ENCODE data around the gene GTSE1.
A peak's percentile ranks its signal among the peaks of the same experiment; 100 is the strongest.

The GTSE1 gene

GRCh38 chr22:46329616-46330015 lies 32.9 kb downstream of the GTSE1 start:
- DNase-seq: no peak

DNA sequence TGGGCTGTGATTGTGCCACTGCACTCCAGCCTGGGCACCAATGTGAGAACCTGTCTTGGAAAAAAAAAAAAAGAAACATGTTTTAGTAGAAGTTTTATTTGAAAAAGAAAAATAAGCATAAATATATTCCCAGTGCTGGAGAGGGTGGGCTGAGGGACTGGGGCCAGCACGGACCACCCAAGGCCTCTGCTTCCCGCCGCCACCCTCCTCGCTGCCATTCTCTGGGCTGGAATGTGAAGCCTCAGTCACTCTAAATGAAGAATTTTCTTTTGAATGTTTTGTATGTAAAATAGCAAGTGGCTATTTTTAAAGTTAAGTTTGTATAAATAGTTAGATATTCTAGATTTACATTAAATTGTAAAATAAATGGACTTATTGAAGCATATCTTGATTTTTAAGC lies 33.8 kb downstream of the GTSE1 start:
- no peak for DNase-seq

DNA sequence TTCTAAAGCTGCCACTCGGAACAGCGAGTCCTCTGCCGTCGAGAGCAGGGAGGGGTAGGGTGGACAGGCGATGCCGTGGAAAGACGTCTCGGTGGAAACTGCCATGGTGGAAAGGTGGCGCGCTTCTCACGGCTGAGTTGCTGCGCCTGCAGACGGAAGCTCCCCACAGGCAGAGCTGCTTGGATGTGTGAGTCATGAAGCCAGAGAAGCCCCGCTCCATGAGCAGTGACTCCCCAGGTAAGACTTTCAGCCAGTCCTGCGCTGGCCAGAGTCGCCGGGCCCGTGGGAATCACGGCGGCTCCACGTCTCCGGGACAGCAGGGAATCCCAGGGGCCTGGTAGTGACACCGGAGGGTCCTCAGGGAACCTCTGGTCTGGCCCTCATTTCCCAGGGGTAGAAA lies 34.8 kb downstream of the GTSE1 start:
- DNase-seq: no peak

DNA sequence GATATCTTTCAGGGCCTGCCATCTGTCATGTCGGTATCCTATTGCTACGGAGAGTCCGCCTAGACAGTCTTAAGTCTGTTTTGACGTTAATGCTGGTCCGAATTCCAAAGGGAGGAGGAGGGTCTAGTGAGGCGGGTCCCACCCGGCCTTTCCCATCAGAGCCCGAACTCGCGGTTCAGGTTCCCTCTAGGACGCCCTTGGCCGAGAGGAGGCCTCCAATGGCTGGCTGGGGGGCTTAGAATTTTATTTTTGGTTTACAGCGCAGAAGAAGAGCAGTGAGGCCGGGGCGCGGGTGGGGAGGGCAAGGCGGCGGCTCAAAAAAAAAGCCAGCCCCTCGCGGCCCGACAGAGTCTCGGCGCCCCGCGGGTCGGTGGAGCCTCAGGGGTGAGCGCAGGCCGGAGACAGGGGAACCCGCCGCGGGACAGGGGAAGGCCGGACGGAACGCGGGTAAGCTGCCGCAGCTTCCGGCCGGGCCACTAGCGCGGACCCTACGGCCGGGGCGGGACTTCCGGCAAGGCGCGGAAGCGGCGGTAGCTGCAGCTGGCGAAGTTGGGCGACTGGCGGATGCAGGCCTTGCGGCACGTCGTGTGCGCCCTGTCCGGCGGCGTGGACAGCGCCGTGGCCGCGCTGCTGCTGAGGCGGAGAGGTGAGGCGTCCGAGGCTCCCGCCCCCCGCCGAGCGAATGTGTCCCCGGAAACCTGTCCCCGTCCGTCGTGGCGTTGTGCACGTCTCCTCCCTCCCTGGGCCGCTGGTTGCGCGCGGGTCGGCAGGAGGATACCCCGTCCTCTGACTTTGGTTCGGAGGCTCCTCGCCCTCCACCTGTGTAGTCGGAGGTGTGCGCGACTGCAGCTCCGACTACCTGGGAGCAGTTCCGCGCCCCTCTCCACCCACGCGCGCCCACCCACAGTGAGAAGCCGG lies 38.8 kb downstream of the GTSE1 start, which contains the start of gene TRMU:
Gene TRMU (plus strand): TSS at position 514 of the 918 bp plus-strand sequence. CDS start 51 bp downstream, at position 565.
- peak; percentile 51 for DNase-seq

- no peak for DNase-seq
Observed at GRCh38 chr22:46336119-46337078, 39.7 kb downstream of the GTSE1 start.

- DNase-seq: no peak
Observed at GRCh38 chr22:46337870-46338269, 41.2 kb downstream of the GTSE1 start.

DNA sequence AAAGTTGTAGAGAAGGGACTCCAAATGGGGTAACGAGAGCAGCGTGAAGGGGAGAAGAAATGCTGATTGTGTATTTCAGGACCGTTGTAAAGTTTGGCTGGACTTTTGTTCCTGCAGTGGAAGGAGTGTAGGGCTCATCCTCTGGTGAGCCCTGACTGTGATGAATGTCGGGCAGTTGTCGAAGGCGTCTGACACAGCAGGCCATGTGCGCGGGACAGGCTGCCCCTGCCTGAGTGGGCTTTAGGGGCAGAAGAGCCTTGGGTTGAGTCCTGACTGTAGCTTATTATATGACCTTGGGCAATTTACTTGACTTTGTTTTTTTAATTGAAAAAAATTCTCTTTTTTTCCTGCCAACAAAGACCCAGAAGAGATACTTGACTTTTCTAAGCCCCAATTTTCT lies 42.0 kb downstream of the GTSE1 start:
- no peak for DNase-seq

GRCh38 chr22:46339956-46340355 lies 43.3 kb downstream of the GTSE1 start:
- no peak for DNase-seq

GRCh38 chr22:46340676-46341075 lies 44.0 kb downstream of the GTSE1 start:
- DNase-seq: no peak

GRCh38 chr22:46346680-46347405 lies 50.2 kb downstream of the GTSE1 start:
- DNase-seq: no peak

DNA sequence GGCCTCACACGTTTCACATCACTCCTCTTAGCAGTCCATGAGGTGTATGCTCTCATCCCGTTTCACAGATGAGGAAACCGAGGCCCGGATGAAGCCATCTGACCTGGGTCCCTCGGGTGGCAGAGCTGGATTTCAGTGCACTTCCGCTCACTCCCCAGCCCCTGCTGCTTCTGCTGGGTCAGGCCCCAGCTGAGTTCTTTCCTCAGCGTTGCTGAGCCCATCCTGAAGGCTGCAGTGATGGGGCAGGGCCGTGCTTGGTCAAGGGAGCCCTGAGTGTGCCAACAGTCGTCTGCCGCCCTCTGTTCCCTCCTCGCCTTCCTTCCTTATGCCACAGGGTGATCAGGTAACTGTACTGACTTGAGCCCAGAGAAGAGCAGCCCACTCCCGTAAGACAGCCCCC lies 51.0 kb downstream of the GTSE1 start:
- no peak for DNase-seq

- DNase-seq: no peak
Observed at GRCh38 chr22:46348099-46348695, 51.5 kb downstream of the GTSE1 start.

GRCh38 chr22:46349238-46349637 lies 52.6 kb downstream of the GTSE1 start:
- no peak for DNase-seq

DNA sequence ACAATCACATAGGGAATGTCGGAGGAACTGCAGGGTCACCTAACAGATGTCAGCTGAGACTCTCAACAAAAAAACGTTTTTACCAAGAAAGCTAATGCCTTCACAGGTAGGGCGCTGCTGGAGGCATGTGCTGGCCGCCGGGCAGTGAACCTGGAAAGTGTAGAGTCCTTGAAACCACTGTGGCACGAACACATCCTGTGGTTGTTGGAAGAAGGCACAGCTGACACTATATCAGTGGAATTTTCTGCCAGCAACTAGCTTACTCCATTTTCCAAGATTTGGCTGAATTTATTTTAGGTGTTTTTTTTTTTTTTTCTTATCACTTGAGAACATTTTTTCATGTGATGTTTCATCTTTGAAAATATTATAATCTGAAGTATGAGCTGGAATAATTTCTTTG lies 53.0 kb downstream of the GTSE1 start:
- no peak for DNase-seq

DNA sequence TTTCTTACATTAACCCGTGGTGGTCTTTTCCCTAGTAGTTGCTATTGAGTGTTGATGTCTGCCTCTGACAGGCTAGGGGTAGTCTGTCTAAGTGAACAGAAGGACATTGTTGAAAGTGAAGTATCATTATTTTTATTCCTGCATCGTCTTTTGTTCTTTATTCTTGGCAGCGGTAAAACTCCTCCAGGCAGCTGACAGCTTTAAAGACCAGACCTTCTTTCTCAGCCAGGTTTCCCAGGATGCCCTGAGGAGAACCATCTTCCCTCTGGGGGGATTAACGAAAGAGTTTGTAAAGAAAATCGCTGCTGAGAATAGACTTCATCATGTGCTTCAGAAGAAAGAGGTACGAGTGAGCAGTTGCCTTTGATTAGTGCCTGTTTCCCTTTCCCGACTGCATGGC lies 53.5 kb downstream of the GTSE1 start:
- no peak for DNase-seq

GRCh38 chr22:46350646-46351045 lies 54.0 kb downstream of the GTSE1 start:
- no peak for DNase-seq

DNA sequence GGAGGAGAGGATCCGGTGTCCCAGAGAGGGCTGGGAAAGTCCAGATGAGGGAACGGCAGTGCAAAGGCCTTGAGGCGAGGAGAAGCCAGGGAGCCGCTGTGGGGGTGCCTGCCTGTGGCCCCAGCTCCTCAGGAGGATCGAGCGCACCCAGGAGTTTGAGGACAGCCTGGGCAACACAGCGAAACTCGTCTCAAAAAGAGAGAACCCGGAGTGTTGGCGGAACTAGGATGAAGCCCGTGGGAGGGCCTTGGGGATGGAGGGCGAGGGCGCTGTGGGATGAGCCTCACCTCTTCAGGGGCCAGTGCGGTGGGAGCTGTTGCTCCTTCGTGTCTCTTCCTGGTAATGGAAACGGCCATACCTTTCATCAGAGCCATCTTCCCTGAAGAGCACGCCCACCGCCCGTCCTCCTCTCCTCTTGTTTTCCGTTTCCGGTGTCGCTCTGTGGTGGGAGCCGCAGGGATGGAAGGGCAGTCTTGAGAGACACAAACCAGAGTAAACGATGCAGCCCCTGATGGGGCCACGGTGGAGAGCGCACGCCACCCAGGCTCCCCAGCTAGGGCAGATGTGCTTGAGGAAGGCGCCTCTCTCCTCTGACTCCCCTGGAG lies 54.6 kb downstream of the GTSE1 start:
- no peak for DNase-seq

DNA sequence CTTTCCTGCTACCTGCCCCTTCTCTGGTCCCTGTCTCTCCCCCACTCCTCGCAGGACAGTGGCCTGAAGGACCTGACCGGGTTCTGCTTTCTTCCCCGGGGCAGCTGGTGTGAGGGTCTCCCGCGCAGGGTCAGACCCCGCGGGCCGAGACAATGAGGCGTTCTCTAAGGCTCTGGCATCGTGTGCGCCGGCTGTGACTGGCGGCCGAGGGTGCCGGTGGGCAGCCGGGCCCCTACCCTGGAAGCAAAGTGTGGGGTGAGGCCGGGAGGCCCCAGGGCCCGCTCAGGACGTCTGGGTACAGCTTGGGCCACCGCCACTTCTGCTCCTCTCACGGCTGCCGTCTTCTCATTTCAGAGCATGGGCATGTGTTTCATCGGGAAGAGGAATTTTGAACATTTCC lies 55.1 kb downstream of the GTSE1 start:
- no peak for DNase-seq

DNA sequence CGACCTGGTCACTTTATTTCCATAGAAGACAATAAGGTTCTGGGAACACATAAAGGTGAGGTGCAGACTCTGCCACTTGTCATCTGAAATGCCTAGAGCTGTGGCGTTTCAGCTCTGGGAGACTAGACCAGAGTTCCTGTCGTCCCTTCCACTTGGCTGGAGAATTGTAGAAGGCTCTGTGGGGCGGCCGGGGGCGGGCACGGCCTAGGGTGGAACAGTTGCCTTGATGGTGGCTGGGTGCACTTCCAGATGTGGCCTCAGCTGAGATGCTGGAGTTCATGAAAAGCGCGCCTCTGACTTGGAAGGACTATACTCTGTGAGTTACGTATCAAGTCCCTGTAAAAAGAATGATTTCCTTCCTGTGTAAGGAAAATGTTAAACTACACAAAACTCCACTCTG lies 55.6 kb downstream of the GTSE1 start:
- no peak for DNase-seq

GRCh38 chr22:46352691-46353386 lies 56.2 kb downstream of the GTSE1 start:
- no peak for DNase-seq

DNA sequence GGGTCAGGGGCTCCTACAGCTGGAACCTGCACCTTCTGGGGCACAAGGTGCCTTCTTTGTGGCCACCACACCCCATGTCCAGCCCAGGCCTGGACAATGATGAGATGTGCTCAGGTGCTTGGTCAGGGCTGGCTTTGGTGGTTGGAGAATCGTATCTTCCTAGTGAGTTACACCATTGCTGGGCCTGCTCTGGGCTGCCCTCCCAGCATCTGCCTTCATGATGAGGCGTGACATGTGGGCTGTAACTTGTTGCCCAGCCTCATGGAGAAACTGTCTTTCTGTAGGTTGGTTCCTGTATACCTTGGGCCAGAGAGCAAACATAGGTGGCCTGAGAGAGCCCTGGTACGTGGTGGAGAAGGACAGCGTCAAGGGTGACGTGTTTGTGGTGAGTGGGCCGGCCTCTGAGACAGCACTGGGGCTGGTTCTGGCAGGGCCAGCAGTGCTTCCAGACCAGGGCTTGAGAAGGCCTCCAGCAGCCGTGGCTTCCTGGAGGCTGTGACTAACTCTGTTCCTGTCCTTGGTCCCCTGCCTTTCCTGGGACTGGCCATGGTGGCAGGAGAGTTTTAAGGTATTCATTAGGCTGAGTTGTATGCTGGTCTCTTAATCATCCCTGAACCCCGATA lies 56.9 kb downstream of the GTSE1 start:
- no peak for DNase-seq
